ENCODE data around the gene LRRC74B. TPM values are rescaled to one million over a fixed set of nuclear protein-coding genes. Genes with fewer than 3 reads are reported as not detected.

LRRC74B gene
- total and polyA plus RNA-seq, 3 donors from 2014 or later, result 3.0 to 8.7 (median 5.4) TPM

GRCh38 chr22:21052715-21053459 is 7.1 kb downstream of the LRRC74B start:
- no peak overlapping the region for H3K4me3 ChIP-seq
- no peaks in the 10 kb centered on the region for H3K27me3 ChIP-seq
- TF ChIP-seq CTCF (IDR thresholded peaks at IDR 0.05) (no peak), POLR2A (IDR thresholded peaks at IDR 0.05) (no peak)
- H3K36me3 ChIP-seq (ENCODE audit: low read depth, missing control alignments), result no peaks in the 10 kb centered on the region
- no peak for DNase-seq
- no peaks in the 10 kb centered on the region for H3K9me3 ChIP-seq
- intact Hi-C loops (cut with DNase I; ENCODE audit: low total_unique reads), result no loop called here
- no peaks in the 10 kb centered on the region for H3K4me1 ChIP-seq
- no peak overlapping the region for H3K27ac ChIP-seq
- 91 to 98% methylated on average over 8 of the region's 8 CpGs for WGBS, 2 donors

- Histone ChIP-seq H3K4me1 (no peaks in the 10 kb centered on the region), H3K27ac (no peak overlapping the region), H3K36me3 (ENCODE audit: low read depth, missing control alignments) (no peaks in the 10 kb centered on the region), H3K4me3 (no peak overlapping the region), H3K27me3 (no peaks in the 10 kb centered on the region), H3K9me3 (no peaks in the 10 kb centered on the region)
- DNase-seq, result no peak
- TF ChIP-seq CTCF (IDR thresholded peaks at IDR 0.05) (no peak), POLR2A (IDR thresholded peaks at IDR 0.05) (no peak)
- intact Hi-C loops (cut with DNase I; ENCODE audit: low total_unique reads), result no loop called here
- 92% methylated on average over 14 to 15 of the region's 15 CpGs for WGBS, 2 donors
These were observed 8.4 kb downstream of the LRRC74B start for GRCh38 chr22:21054046-21054713.

- Histone ChIP-seq H3K4me1 (no peaks in the 10 kb centered on the region), H3K27me3 (no peaks in the 10 kb centered on the region), H3K27ac (no peak overlapping the region), H3K4me3 (no peak overlapping the region), H3K36me3 (ENCODE audit: low read depth, missing control alignments) (no peaks in the 10 kb centered on the region), H3K9me3 (no peaks in the 10 kb centered on the region)
- DNase-seq, result no peak
- WGBS, 2 donors, result 88 to 96% methylated on average over 7 to 11 of the region's 11 CpGs
- intact Hi-C loops (cut with DNase I; ENCODE audit: low total_unique reads), result no loop called here
- TF ChIP-seq POLR2A (IDR thresholded peaks at IDR 0.05), result no peak
- TF ChIP-seq CTCF (IDR thresholded peaks at IDR 0.05), result no peak
These were observed 9.2 kb downstream of the LRRC74B start for GRCh38 chr22:21054714-21055563.

- 58 to 71% methylated on average over 4 of the region's 4 CpGs for WGBS, 2 donors
- Histone ChIP-seq H3K27me3 (no peaks in the 10 kb centered on the region), H3K4me1 (no peaks in the 10 kb centered on the region), H3K4me3 (no peak overlapping the region), H3K9me3 (no peaks in the 10 kb centered on the region), H3K27ac (no peak overlapping the region), H3K36me3 (ENCODE audit: low read depth, missing control alignments) (no peaks in the 10 kb centered on the region)
- intact Hi-C loops (cut with DNase I; ENCODE audit: low total_unique reads), result no loop called here
- TF ChIP-seq CTCF (IDR thresholded peaks at IDR 0.05) (no peak), POLR2A (IDR thresholded peaks at IDR 0.05) (no peak)
- no peak for DNase-seq
These were observed 9.8 kb downstream of the LRRC74B start for GRCh38 chr22:21055564-21055834.
